K562 (cell line): Measurements from ENCODE around the gene OSBPL3. TPM values are rescaled to one million over a fixed set of nuclear protein-coding genes. Genes with fewer than 3 reads are reported as not detected.

ENCODE experiments used
- ATAC-seq: fragments of 200-7000 bp; cut with Tn5 transposase; 3 replicates; pipeline ENCODE4 v1.9.1; 2020; ENCODE audit warnings: moderate library complexity
- BruUV-seq: library from RNA; stranded (reverse); fragments of 400-500 nt; replicated peaks from 2 replicates; lab custom pipeline; 2021; lab: Mats Ljungman, UMichigan
- CTCF ChIA-PET: fragments of 300-600 bp; formaldehyde crosslinking; extraction: SDS; loops from one replicate; lab custom pipeline; 2021; ENCODE audit warnings: low intra/inter-chr PET ratio; lab: Yijun Ruan, JAX
- POLR2A ChIA-PET: fragments of 300-600, 350-650 bp; sonication (Branson Sonifier 250); formaldehyde crosslinking; extraction: SDS; loops from one replicate; lab custom pipeline; 2021; ENCODE audit warnings: antibody characterized with exemption, inconsistent platforms; lab: Yijun Ruan, JAX
- DNase-seq, 4 experiments: peaks; one replicate each; pipeline versions ENCODE4 v3.0.0 to v3.0.0-alpha.2; 2011 to 2018; ENCODE audit warnings: low spot score in 3 of 4, mixed read lengths in 3 of 4; ENCODE audit errors: extremely low read depth in 1 of 4
- FAIRE-seq: peaks from 2 replicates; lab custom pipeline; 2011; peaks lifted over from hg19 to GRCh38; lab: Jason Lieb, UNC
- H2AFZ ChIP-seq: 2 replicates; pipeline ENCODE4 v1.6.0; 2011; ENCODE audit warnings: low read depth, low read length, control low read depth, inconsistent platforms
- H3K27ac ChIP-seq: fragments of 200-600 bp; 3 replicates; pipeline ENCODE4 v1.8.0; 2011; ENCODE audit warnings: low read depth, mild to moderate bottlenecking, control low read depth, inconsistent platforms, low read length, moderate library complexity, mixed read lengths; ENCODE audit errors: extremely low read depth
- H3K27me3 ChIP-seq, 2 experiments: fragments of 300-600 bp in 1 of 2; 2 replicates in 1 of 2; 3 replicates in 1 of 2; pipeline versions ENCODE4 v1.6.0 to v1.8.0; 2011; ENCODE audit warnings: inconsistent platforms in 2 of 2, low read length in 2 of 2, mild to moderate bottlenecking in 1 of 2, mixed read lengths in 1 of 2, moderate library complexity in 1 of 2; ENCODE audit not compliant: control insufficient read depth in 2 of 2, insufficient read depth in 2 of 2
- H3K36me3 ChIP-seq: fragments of 300-600 bp; 3 replicates; pipeline ENCODE4 v1.8.0; 2011; ENCODE audit warnings: mild to moderate bottlenecking, low read length, inconsistent platforms; ENCODE audit not compliant: control insufficient read depth, insufficient read depth
- H3K4me1 ChIP-seq, 2 experiments: fragments of 200-600 bp in 1 of 2; replicated peaks in 1 of 2; 2 replicates in 1 of 2; 3 replicates in 1 of 2; pipeline versions ENCODE4 v1.5.1 to v1.8.0; 2011; ENCODE audit warnings: inconsistent platforms in 2 of 2, low read length in 2 of 2, mild to moderate bottlenecking in 1 of 2, mixed read lengths in 1 of 2, moderate library complexity in 1 of 2; ENCODE audit not compliant: control insufficient read depth in 2 of 2, insufficient read depth in 2 of 2
- H3K4me2 ChIP-seq: 2 replicates; pipeline ENCODE4 v1.6.1; 2011; ENCODE audit warnings: low read length, control low read depth, inconsistent platforms, mixed read lengths; ENCODE audit not compliant: insufficient read depth
- H3K4me3 ChIP-seq: fragments of 200-600 bp; sonication (generic), shearing (Covaris generic); 2 replicates; pipeline ENCODE4 v1.5.1; 2016; ENCODE audit warnings: control low read depth, inconsistent platforms
- H3K79me2 ChIP-seq: fragments of 200-600 bp; 3 replicates; pipeline ENCODE4 v1.8.0; 2011; ENCODE audit warnings: low read length, inconsistent platforms; ENCODE audit not compliant: control insufficient read depth, insufficient read depth
- H3K9ac ChIP-seq, 2 experiments: 2 replicates each; pipeline versions ENCODE4 v1.6.0 to v1.6.1; 2011; ENCODE audit warnings: low read depth in 2 of 2, low read length in 2 of 2, control low read depth in 1 of 2, inconsistent platforms in 1 of 2, mild to moderate bottlenecking in 1 of 2, mixed read lengths in 1 of 2; ENCODE audit not compliant: insufficient read depth in 1 of 2
- H3K9me1 ChIP-seq: one replicate; pipeline ENCODE4 v1.6.0; 2011; ENCODE audit warnings: inconsistent platforms, mild to moderate bottlenecking, low read length, moderate library complexity; ENCODE audit not compliant: control insufficient read depth, insufficient read depth
- H3K9me3 ChIP-seq: replicated peaks from 2 replicates; pipeline ENCODE4 v1.5.1; 2011; ENCODE audit warnings: low read depth, low read length, inconsistent platforms; ENCODE audit not compliant: control insufficient read depth, insufficient read depth
- H4K20me1 ChIP-seq: replicated peaks from 2 replicates; pipeline ENCODE4 v1.6.1; 2011; ENCODE audit warnings: low read length, inconsistent platforms, mixed read lengths; ENCODE audit not compliant: control insufficient read depth, insufficient read depth
- ATF3 ChIP-seq, 2 experiments: fragments of 450-650 bp in 1 of 2; sonication (generic) in 1 of 2; formaldehyde crosslinking in 1 of 2; IDR thresholded peaks in 1 of 2; conservative IDR thresholded peaks in 1 of 2; 2 replicates each; pipeline versions ENCODE4 v1.6.1 to v1.8.1; 2016 to 2023; ENCODE audit warnings: mild to moderate bottlenecking in 2 of 2, moderate library complexity in 2 of 2, inconsistent platforms in 1 of 2, missing genetic modification reagents in 1 of 2
- CREB5 ChIP-seq: fragments of 250-450 bp; sonication (Bioruptor Pico); IDR thresholded peaks from 2 replicates; pipeline ENCODE4 v1.5.0; 2020; ENCODE audit warnings: mild to moderate bottlenecking
- NR1H2 ChIP-seq: sonication (generic); formaldehyde crosslinking; IDR thresholded peaks from 2 replicates; pipeline ENCODE4 v1.4.0; 2020; ENCODE audit warnings: mild to moderate bottlenecking, missing genetic modification reagents
- RBM25 ChIP-seq: fragments of 200-400 bp; formaldehyde crosslinking; IDR thresholded peaks from 2 replicates; pipeline ENCODE4 v1.6.1; 2018; ENCODE audit warnings: low read length, low read depth, moderate library complexity; ENCODE audit not compliant: severe bottlenecking
- SMAD4 ChIP-seq: fragments of 250-450 bp; sonication (Bioruptor Pico); conservative IDR thresholded peaks from 2 replicates; pipeline ENCODE4 v1.8.0; 2021; ENCODE audit warnings: inconsistent platforms, mild to moderate bottlenecking, moderate library complexity
- U2AF1 ChIP-seq: fragments of 200-400 bp; formaldehyde crosslinking; optimal IDR thresholded peaks from 2 replicates; pipeline ENCODE3; 2017; ENCODE audit warnings: mild to moderate bottlenecking, low read depth, low read length, moderate library complexity
- ZFP36 ChIP-seq: fragments of 150-350 bp; IDR thresholded peaks from 2 replicates; pipeline ENCODE4 v1.6.1; 2018; ENCODE audit warnings: low read length, low read depth; ENCODE audit not compliant: partially characterized antibody
- ZNF253 ChIP-seq: fragments of 250-450 bp; sonication (Bioruptor Pico); conservative IDR thresholded peaks from 2 replicates; pipeline ENCODE4 v1.6.1; 2021; ENCODE audit warnings: mild to moderate bottlenecking
- WGBS: fragments of 100-300 bp; shearing (Covaris generic); methylation state at CpG from one replicate; pipeline ENCODE4 v1.1.6; 2016; ENCODE audit warnings: low coverage, mixed read lengths; ENCODE audit not compliant: insufficient coverage; ENCODE audit errors: missing lambda C conversion rate; 5-methylcytosine and 5-hydroxymethylcytosine counted together
- in situ Hi-C: fragments of 300-500 bp; cut with MboI; formaldehyde crosslinking; loops from 4 replicates; pipeline ENCODE4 v1.15.0; 2018; ENCODE audit warnings: inconsistent platforms, mixed read lengths
- intact Hi-C: fragments of 100-400 bp; cut with micrococcal nuclease; formaldehyde crosslinking; loops from 2 replicates; pipeline ENCODE4 v1.14.2; 2022
- polyA plus RNA-seq, 8 experiments: library from polyadenylated mRNA; depleted of rRNA in 4 of 8; stranded (reverse) in 5 of 8; unstranded in 3 of 8; fragments of >200 nt; fragmentation: Nextera tagmentation in 2 of 8; fragmentation: Illumina TruSeq in 1 of 8; extraction: Ambion mirVana in 2 of 8; extraction: Trizol in 1 of 8; gene quantifications; 2 replicates each; pipeline versions ENCODE4 v1.2.1 to v1.2.3, GENCODE V29; 2011 to 2014; ENCODE audit warnings: inconsistent platforms in 1 of 8, missing spikeins in 1 of 8
- total RNA-seq, 7 experiments: library from RNA; depleted of rRNA in 6 of 7; stranded (reverse); fragments of >200 nt in 6 of 7; fragmentation: Illumina TruSeq in 2 of 7; extraction: Trizol in 2 of 7; gene quantifications; 2 replicates each; pipeline versions ENCODE4 v1.2.1 to v1.2.3, GENCODE V29; 2011 to 2021; ENCODE audit warnings: low replicate concordance in 1 of 7
- TF ChIP-seq, protein P1 (sequence below): sonication (generic); formaldehyde crosslinking; IDR thresholded peaks from 2 replicates; pipeline ENCODE4 v1.5.0; 2020; ENCODE audit warnings: missing genetic modification reagents
- TF ChIP-seq, protein P2 (sequence below): sonication (generic); formaldehyde crosslinking; IDR thresholded peaks from 2 replicates; pipeline ENCODE4 v1.8.1; 2023; ENCODE audit warnings: mild to moderate bottlenecking, missing genetic modification reagents
- TF ChIP-seq, protein P3 (sequence below): fragments of 450-650 bp; IDR thresholded peaks from 2 replicates; pipeline ENCODE4 v1.6.1; 2018; ENCODE audit not compliant: partially characterized antibody

Gene OSBPL3
- total and polyA plus RNA-seq, 9 of the 15 experiments (the other 6 are each of a cell fraction or from before 2014, with no cell fraction given), result 4.8 to 37.2 (median 26.5) TPM

DNA sequence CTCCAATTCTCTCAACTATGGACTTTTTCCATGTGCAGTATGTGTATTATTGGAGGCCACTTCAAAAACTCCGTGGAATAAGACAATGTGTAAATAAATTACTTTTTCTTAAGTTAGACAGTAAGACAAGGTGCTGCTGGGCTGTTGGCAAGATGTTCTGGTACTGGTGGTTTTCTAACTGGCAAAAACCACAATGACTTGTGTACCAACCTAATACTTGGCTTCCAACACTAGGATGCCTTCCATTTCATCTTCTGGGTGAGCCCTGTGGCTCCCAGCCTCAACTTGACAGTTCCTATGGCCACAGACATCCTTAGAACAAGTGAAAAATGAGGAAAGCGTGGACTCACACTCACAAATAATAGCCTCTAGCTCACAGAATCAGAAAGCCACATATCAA is 77.0 kb downstream of the OSBPL3 start (continued):
- TF ChIP-seq, protein P1, sequence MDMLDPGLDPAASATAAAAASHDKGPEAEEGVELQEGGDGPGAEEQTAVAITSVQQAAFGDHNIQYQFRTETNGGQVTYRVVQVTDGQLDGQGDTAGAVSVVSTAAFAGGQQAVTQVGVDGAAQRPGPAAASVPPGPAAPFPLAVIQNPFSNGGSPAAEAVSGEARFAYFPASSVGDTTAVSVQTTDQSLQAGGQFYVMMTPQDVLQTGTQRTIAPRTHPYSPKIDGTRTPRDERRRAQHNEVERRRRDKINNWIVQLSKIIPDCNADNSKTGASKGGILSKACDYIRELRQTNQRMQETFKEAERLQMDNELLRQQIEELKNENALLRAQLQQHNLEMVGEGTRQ (CRISPR knock-in tag), result no peak
- TF ChIP-seq, protein P2, sequence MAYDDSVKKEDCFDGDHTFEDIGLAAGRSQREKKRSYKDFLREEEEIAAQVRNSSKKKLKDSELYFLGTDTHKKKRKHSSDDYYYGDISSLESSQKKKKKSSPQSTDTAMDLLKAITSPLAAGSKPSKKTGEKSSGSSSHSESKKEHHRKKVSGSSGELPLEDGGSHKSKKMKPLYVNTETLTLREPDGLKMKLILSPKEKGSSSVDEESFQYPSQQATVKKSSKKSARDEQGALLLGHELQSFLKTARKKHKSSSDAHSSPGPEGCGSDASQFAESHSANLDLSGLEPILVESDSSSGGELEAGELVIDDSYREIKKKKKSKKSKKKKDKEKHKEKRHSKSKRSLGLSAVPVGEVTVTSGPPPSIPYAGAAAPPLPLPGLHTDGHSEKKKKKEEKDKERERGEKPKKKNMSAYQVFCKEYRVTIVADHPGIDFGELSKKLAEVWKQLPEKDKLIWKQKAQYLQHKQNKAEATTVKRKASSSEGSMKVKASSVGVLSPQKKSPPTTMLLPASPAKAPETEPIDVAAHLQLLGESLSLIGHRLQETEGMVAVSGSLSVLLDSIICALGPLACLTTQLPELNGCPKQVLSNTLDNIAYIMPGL (CRISPR knock-in tag), result no peak
- TF ChIP-seq, all 486 proteins: peak for 0

- Histone ChIP-seq H3K9ac (no peak overlapping the region), H3K36me3 (no peaks in the 10 kb centered on the region), H3K4me1 (peaks cover 16 to 63% of the 10 kb centered on the region in 2 experiments), H3K4me3 (no peak overlapping the region), H3K27ac (no peak overlapping the region), H3K9me1 (no peaks in the 10 kb centered on the region), H3K79me2 (peaks cover 87% of the 10 kb centered on the region), H3K9me3 (no peaks in the 10 kb centered on the region), H4K20me1 (no peaks in the 10 kb centered on the region), H2AFZ (no peak overlapping the region), H3K4me2 (no peak overlapping the region), H3K27me3 (no peaks in the 10 kb centered on the region)
- DNase-seq (no peak), FAIRE-seq (no peak), ATAC-seq (no peak)
- 30% methylated on average over 2 of the region's 2 CpGs for WGBS
- POLR2A ChIA-PET, result interaction anchor here (0.8 to 1.0 kb wide), 2 partner anchors 82 to 356 kb away, joined by 3 read pairs; no protein-coding TSS in a partner anchor
- in situ Hi-C loops, result no loop called here
- CTCF ChIA-PET, result no interaction called here
- intact Hi-C loops, result no loop called here
- no TSS peak for BruUV-seq
- TF ChIP-seq CREB5 (CRISPR knock-in tag) (no peak), RBM25 (no peak), NR1H2 (CRISPR knock-in tag) (no peak), SMAD4 (CRISPR knock-in tag) (no peak), ZFP36 (no peak), ZNF253 (CRISPR knock-in tag) (no peak), U2AF1 (no peak), ATF3 (IDR thresholded peaks at IDR 0.05) (0 out of 2 replicates have a peak, but pooled peaks have one; percentile 23), ATF3 (CRISPR knock-in tag; conservative IDR thresholded peaks at IDR 0.05) (no peak)
- TF ChIP-seq, protein P3, sequence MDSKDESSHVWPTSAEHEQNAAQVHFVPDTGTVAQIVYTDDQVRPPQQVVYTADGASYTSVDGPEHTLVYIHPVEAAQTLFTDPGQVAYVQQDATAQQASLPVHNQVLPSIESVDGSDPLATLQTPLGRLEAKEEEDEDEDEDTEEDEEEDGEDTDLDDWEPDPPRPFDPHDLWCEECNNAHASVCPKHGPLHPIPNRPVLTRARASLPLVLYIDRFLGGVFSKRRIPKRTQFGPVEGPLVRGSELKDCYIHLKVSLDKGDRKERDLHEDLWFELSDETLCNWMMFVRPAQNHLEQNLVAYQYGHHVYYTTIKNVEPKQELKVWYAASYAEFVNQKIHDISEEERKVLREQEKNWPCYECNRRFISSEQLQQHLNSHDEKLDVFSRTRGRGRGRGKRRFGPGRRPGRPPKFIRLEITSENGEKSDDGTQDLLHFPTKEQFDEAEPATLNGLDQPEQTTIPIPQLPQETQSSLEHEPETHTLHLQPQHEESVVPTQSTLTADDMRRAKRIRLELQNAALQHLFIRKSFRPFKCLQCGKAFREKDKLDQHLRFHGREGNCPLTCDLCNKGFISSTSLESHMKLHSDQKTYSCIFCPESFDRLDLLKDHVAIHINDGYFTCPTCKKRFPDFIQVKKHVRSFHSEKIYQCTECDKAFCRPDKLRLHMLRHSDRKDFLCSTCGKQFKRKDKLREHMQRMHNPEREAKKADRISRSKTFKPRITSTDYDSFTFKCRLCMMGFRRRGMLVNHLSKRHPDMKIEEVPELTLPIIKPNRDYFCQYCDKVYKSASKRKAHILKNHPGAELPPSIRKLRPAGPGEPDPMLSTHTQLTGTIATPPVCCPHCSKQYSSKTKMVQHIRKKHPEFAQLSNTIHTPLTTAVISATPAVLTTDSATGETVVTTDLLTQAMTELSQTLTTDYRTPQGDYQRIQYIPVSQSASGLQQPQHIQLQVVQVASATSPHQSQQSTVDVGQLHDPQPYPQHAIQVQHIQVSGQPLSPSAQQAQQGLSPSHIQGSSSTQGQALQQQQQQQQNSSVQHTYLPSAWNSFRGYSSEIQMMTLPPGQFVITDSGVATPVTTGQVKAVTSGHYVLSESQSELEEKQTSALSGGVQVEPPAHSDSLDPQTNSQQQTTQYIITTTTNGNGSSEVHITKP, result no peak
Observed at GRCh38 chr7:24902276-24902675, 77.7 kb downstream of the OSBPL3 start.
